Head of caudate nucleus (tissue), 42 donors: ENCODE results near the gene MSX1.

Source experiments
- DNase-seq, 42 donors: peaks; one replicate each; pipeline versions ENCODE4 v3.0.0 to v3.0.0-alpha.2; 2020 to 2021; ENCODE audit warnings: mixed read lengths in 7 of 42
- intact Hi-C: fragments of 100-400 bp; cut with DNase I; formaldehyde crosslinking; loops from one replicate; pipeline ENCODE4 v1.15.0; 2022

The MSX1 gene

DNA sequence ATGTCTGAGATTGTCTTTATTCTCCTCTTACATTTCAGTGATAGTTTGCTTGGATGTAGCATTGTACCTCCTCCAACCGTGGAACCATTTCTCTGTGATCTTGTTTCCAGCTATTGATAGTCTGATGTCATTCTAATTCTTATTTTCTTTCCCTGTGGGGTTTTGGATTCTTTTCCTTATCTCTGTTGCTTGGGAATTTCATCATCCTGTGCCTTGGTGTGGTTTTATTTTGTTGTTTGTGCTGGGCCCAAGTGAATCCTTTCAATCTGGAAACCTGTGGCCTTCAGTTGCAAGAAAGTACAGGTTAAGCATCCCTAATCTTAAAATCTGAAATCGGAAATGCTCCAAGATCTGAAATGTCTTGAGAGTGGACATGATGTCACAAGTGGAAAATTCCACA, 22.0 kb downstream of the MSX1 start:
- intact Hi-C loops, result loop anchor here (5.0 kb wide), 1 partner anchor 394 kb away; no protein-coding TSS in a partner anchor
- DNase-seq, result no peak

DNA sequence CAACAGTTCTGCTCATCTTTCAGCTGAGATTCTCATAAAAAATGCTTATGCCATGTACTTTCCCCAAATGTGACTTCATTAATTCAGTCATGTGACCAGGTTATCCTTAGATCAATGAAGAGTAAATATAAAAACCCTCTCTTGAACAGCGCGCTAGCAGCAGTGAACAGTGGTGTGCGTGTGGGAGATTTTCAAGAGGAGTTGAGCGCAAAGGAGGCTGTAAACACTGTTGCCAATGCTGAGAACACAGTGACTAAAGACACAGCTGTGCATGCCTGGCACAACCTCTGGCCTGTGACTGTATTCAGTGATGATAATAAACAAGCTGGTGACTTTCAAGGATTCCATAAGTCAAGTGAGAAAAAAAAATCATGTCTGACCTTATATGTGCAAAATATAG, 25.1 kb downstream of the MSX1 start:
- DNase-seq, result no peak
- intact Hi-C loops, result loop anchor here (5.0 kb wide), 1 partner anchor 397 kb away; no protein-coding TSS in a partner anchor

DNA sequence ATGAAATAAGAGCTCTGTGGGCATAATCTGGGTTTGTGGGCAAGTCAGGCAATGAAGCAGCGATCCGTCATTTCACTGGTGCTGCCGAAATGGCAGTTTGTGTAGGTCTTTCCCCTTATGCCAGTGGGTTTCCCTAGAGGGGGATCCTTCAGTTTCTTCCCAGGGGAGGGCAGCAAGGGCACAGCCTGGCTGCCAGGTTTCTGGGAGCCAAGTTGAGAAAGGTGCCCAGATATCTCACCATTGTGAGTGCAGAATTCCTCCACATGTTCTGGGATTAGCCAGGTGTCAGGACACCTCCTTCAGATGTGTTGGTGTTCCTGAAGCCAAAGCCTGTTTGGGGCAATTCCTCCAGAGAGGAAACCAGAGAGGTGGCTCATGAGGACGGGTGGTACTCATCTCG, 28.0 kb downstream of the MSX1 start:
- intact Hi-C loops, result no loop called here
- no peak for DNase-seq

DNA sequence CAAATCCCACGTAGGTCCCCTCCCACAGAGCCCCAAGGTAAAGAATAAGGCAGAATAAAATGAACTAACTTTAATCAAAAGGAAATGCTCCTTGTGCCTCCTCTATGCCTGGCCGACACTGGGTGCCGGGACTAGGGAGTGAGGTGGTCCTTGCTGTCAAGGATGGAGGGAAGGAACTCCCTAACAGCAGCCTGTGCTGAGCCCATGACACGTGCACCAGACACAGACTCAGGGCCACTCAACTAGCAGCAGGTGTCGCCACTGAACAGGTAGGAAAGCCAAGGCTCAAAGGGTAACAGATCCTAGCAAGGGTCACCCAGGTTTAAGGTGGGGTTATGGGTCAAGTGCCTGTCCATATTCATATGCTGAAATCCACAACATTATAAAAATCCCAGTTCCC, 29.2 kb downstream of the MSX1 start:
- DNase-seq, result no peak
- intact Hi-C loops, result no loop called here

DNA sequence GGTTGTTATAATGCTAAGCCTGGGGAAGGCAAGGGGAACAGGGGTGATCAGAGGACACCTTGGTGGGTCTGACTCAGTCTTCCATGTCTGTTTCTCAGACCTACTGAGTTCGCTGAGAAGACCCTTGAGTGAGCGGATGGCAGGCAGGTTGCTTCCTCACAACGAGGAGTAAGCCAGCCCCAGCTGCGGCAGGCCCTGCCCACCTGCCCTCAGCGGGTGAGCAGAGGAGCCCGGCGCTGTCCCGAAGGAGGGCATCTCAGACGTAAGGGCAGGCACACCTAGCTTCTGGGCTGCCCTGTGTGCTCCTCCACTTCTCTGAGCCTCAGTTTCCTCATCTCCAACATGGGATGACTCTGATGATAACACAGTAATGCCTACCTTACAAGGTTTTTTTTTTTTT, 30.3 kb downstream of the MSX1 start:
- DNase-seq, result no peak
- intact Hi-C loops, result no loop called here

DNA sequence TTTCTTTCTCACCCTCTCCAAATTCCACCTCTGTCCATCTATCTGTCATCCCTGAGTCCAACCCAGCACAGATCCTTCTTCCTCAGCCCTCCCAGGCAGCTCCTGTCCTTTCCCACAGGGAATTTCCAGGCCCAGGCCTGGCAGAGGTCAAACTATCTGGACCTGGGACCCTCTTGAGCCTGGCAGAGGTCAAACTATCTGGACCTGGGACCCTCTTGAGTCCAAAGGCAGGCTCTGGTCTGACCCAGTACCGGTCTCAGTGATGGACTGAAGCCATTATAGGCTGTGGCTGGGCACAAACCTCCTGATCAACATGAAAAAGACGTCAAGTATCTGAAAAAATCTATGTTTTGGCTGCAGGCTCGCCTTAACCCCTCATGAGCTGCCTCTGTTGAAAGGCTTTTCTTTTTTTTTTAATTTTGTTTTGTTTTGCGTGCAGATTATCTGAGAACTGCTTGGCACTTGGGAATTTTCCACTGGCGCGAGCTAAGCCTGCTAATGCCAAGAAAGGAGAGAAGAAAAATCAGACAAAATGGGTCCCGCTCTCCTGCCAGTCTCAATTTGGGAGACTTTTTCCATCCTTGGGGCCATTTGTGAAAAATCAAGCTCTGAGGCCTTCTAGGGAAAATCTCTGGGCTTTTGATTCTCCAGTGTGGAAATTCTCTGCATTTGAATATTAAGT, 31.2 kb downstream of the MSX1 start:
- intact Hi-C loops, result no loop called here
- peak in 5 of 42 donors; percentile 9 to 39 (median 18) for DNase-seq

DNA sequence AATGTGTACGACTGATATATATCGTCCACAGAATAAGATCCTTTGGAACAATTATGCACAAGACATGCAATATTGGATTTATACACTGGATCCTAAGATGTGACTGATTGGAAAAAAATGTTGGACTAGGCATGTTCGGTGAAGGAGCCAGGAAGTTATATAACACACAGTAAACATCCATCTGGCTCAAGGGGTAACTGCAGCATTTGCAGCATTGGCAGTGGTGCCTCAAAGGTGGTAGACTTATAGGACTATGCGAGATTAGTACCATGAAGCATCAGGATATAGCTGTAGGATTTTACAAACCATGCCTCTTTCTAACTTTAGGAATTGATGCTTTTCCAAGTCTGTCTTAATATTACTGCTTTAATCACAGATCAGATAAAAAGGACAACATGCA, 34.3 kb downstream of the MSX1 start:
- intact Hi-C loops, result no loop called here
- no peak for DNase-seq

DNA sequence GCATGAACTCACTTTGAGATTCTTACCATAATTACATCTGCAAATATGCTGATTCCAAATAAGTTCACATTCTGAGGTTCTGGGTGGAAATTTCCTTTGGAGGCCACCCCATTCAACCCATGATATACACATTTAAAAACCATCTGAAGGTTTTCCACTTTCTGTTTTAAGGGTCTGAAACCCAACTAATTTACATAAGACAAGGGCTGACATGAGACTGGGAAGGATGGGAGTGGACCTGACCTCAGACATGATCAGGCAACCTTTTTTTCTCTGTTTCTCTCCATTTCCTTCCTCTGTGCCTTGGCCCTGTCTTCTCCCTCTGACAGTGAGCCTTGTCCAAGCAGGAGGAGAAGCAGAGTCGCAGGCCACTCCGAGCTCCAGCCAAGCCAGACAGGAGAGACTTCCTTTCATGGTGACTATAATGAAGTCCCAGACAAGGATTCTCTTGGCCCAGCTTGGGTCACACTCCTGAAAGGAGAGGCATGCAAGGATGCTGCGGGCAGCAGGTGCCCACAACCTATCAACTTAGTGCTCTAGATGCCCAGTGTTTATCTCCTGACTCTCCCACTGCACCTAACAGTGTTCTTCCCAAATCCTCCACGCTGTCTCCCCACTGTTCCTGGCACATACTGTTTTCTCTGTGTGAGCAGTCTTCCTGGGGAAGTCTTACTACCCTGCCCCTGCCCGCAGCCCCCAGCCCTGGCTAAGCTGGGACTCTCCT, 39.9 kb downstream of the MSX1 start:
- DNase-seq, result no peak
- intact Hi-C loops, result no loop called here

DNA sequence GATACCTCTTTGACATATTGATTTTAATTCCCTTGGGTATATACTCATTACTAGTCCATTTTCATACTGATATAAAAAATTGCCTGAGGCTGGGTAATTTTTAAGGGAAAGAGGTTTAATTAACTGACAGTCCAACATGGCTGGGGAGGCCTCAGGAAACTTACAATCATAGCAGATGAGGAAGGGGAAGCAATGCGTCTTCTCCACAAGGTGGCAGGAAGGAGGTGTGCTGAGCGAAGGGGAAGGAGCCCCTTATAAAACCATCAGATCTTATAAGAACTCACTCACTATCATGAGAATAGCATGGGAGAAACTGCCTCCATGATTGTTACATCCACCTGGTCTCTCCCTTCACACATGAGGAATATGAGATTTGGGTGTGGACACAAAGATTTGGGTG, 42.4 kb downstream of the MSX1 start:
- DNase-seq, result no peak
- intact Hi-C loops, result no loop called here

DNA sequence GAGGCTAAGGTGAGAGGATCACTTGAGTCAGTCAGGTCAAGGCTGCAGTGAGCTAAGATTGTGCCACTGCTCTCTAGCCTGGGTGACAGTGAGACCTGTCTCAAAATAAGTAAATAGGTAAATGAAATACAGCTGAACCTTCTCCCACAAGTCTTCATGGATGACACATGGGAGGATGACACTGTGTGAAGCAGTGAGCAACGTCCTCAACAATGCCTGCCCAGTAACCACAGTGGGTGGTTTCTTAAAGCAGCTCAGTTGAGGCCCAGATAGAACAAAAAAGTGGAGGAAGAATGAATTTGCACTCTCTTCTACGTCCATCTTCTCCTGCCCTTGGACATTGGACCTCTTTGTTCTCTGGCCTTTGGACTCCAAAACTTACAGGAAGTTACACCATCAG, 52.7 kb downstream of the MSX1 start:
- intact Hi-C loops, result no loop called here
- no peak for DNase-seq

DNA sequence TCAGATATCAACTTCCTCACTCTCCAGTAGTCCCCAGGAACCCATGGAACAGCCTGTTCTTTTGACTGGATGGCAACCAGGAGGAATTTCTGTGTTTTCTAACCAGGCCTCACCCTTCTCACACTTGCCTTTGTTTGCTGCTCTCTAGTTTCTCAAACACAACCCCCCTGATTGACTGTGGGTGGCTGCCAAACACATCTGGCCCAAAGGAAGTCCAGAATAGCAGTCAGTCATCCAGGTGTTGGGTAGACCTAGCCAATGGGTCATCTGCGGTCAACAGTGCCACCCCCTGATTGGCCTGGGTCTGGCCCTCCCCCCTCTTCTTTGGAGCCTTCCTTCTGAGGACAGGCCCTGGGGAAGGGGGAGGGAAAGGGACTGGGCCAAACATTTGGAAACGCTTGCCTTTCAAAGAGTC, 53.7 kb downstream of the MSX1 start:
- DNase-seq, result no peak
- intact Hi-C loops, result no loop called here
